ENCODE measurements around the gene IGF2BP2. TPM values are rescaled to one million over a fixed set of nuclear protein-coding genes. Genes with fewer than 3 reads are reported as not detected.
"Not testable (repeated sequence)": the region's sequence is repeated elsewhere in the genome, so short reads cannot be mapped to it uniquely, and the experiment has no call there.

Gene IGF2BP2
- polyA plus RNA-seq (ENCODE audit: insufficient read length in 3 of 3): 100 to 1,000 TPM; 102 to 117 (median 105) TPM
- long read RNA-seq, donor 1, transcript IGF2BP2-202 (16 exons, 3,688 nt): major isoform, 5 of 8 reads
- long read RNA-seq, donor 1, partial matches to known transcripts: 0 of 8 reads
- long read RNA-seq, donor 1, other reads (novel, unspliced or antisense): 0 of 8 reads
- long read RNA-seq, donor 2, partial matches to known transcripts: 6 of 8 reads
- long read RNA-seq, donor 2, other reads (novel, unspliced or antisense): 0 of 8 reads
- long read RNA-seq, donor 3, partial matches to known transcripts: 49 of 56 reads
- long read RNA-seq, donor 3, other reads (novel, unspliced or antisense): 0 of 56 reads
- long read RNA-seq, donor 4, transcript IGF2BP2-202 (16 exons, 3,688 nt): major isoform, 6 of 7 reads
- long read RNA-seq, donor 4, partial matches to known transcripts: 0 of 7 reads
- long read RNA-seq, donor 4, other reads (novel, unspliced or antisense): 0 of 7 reads
- long read RNA-seq, donor 5: 0 reads
- long read RNA-seq, donor 6, transcript IGF2BP2-201 (15 exons, 3,291 nt): major isoform, 5 of 25 reads
- long read RNA-seq, donor 6, partial matches to known transcripts: 12 of 25 reads
- long read RNA-seq, donor 6, other reads (novel, unspliced or antisense): 0 of 25 reads
- long read RNA-seq, donor 7, transcript IGF2BP2-202 (16 exons, 3,688 nt): major isoform, 6 of 9 reads
- long read RNA-seq, donor 7, partial matches to known transcripts: 0 of 9 reads
- long read RNA-seq, donor 7, other reads (novel, unspliced or antisense): 0 of 9 reads
- long read RNA-seq, donor 8, transcript IGF2BP2-201 (15 exons, 3,291 nt): major isoform, 8 of 31 reads
- long read RNA-seq, donor 8, transcript IGF2BP2-202 (16 exons, 3,688 nt): minor isoform, 6 of 31 reads
- long read RNA-seq, donor 8, partial matches to known transcripts: 16 of 31 reads
- long read RNA-seq, donor 8, other reads (novel, unspliced or antisense): 0 of 31 reads
- long read RNA-seq, donor 9, partial matches to known transcripts: 0 of 7 reads
- long read RNA-seq, donor 9, other reads (novel, unspliced or antisense): 0 of 7 reads
- long read RNA-seq, donor 10, partial matches to known transcripts: 6 of 9 reads
- long read RNA-seq, donor 10, other reads (novel, unspliced or antisense): 0 of 9 reads
- long read RNA-seq, donor 11, partial matches to known transcripts: 0 of 6 reads
- long read RNA-seq, donor 11, other reads (novel, unspliced or antisense): 0 of 6 reads
- long read RNA-seq, donor 12, partial matches to known transcripts: 0 of 2 reads
- long read RNA-seq, donor 12, other reads (novel, unspliced or antisense): 0 of 2 reads
- long read RNA-seq, donor 13: 0 reads
- long read RNA-seq, donor 14, partial matches to known transcripts: 0 of 6 reads
- long read RNA-seq, donor 14, other reads (novel, unspliced or antisense): 0 of 6 reads
- long read RNA-seq, donor 15, partial matches to known transcripts: 0 of 3 reads
- long read RNA-seq, donor 15, other reads (novel, unspliced or antisense): 0 of 3 reads
- long read RNA-seq, donor 16, transcript IGF2BP2-201 (15 exons, 3,291 nt): minor isoform, 13 of 59 reads
- long read RNA-seq, donor 16, transcript IGF2BP2-202 (16 exons, 3,688 nt): major isoform, 17 of 59 reads
- long read RNA-seq, donor 16, partial matches to known transcripts: 24 of 59 reads
- long read RNA-seq, donor 16, other reads (novel, unspliced or antisense): 0 of 59 reads

GRCh38 chr3:185825006-185825638 is at the start of gene IGF2BP2:
TSS of gene IGF2BP2 (minus strand) at chr3:185825042. CDS start at chr3:185824960, 82 bp downstream.
- DNase-seq (ENCODE audit: extremely low read depth in 1 of 11, low read depth in 9 of 11, low spot score in 4 of 11): peak in 10 of 11 donors; percentile 47 to 84 (median 75)

- DNase-seq (ENCODE audit: extremely low read depth in 1 of 11, low read depth in 9 of 11, low spot score in 4 of 11): no peak
Observed at GRCh38 chr3:185874119-185874518, 49.3 kb upstream of the IGF2BP2 start.

GRCh38 chr3:185867650-185868049 is 42.8 kb upstream of the IGF2BP2 start:
- no peak for DNase-seq (ENCODE audit: extremely low read depth in 1 of 11, low read depth in 9 of 11, low spot score in 4 of 11)

GRCh38 chr3:185866995-185867394 is 42.2 kb upstream of the IGF2BP2 start:
- no peak for DNase-seq (ENCODE audit: extremely low read depth in 1 of 11, low read depth in 9 of 11, low spot score in 4 of 11)

- DNase-seq (ENCODE audit: extremely low read depth in 1 of 11, low read depth in 9 of 11, low spot score in 4 of 11): no peak
Observed at GRCh38 chr3:185866555-185866954, 41.7 kb upstream of the IGF2BP2 start.

GRCh38 chr3:185865247-185865646 is 40.4 kb upstream of the IGF2BP2 start:
- no peak for DNase-seq (ENCODE audit: extremely low read depth in 1 of 11, low read depth in 9 of 11, low spot score in 4 of 11)

GRCh38 chr3:185864767-185865166 is 39.9 kb upstream of the IGF2BP2 start:
- no peak for DNase-seq (ENCODE audit: extremely low read depth in 1 of 11, low read depth in 9 of 11, low spot score in 4 of 11)

- DNase-seq (ENCODE audit: extremely low read depth in 1 of 11, low read depth in 9 of 11, low spot score in 4 of 11): no peak
Observed at GRCh38 chr3:185862920-185863319, 38.1 kb upstream of the IGF2BP2 start.

GRCh38 chr3:185859294-185859972 is 34.6 kb upstream of the IGF2BP2 start:
- no peak for DNase-seq (ENCODE audit: extremely low read depth in 1 of 11, low read depth in 9 of 11, low spot score in 4 of 11)

GRCh38 chr3:185858502-185859225 is 33.8 kb upstream of the IGF2BP2 start:
- no peak for DNase-seq (ENCODE audit: extremely low read depth in 1 of 11, low read depth in 9 of 11, low spot score in 4 of 11)

GRCh38 chr3:185857208-185857607 is 32.4 kb upstream of the IGF2BP2 start:
- DNase-seq (ENCODE audit: extremely low read depth in 1 of 11, low read depth in 9 of 11, low spot score in 4 of 11): no peak

- DNase-seq (ENCODE audit: extremely low read depth in 1 of 11, low read depth in 9 of 11, low spot score in 4 of 11): no peak
Observed at GRCh38 chr3:185856652-185857051, 31.8 kb upstream of the IGF2BP2 start.

- not testable (repeated sequence) for DNase-seq (ENCODE audit: extremely low read depth in 1 of 11, low read depth in 9 of 11, low spot score in 4 of 11)
Observed at GRCh38 chr3:185853771-185854170, 28.9 kb upstream of the IGF2BP2 start.

GRCh38 chr3:185852635-185853034 is 27.8 kb upstream of the IGF2BP2 start:
- no peak for DNase-seq (ENCODE audit: extremely low read depth in 1 of 11, low read depth in 9 of 11, low spot score in 4 of 11)

GRCh38 chr3:185851959-185852358 is 27.1 kb upstream of the IGF2BP2 start:
- no peak for DNase-seq (ENCODE audit: extremely low read depth in 1 of 11, low read depth in 9 of 11, low spot score in 4 of 11)

- no peak for DNase-seq (ENCODE audit: extremely low read depth in 1 of 11, low read depth in 9 of 11, low spot score in 4 of 11)
Observed at GRCh38 chr3:185851046-185851445, 26.2 kb upstream of the IGF2BP2 start.

- DNase-seq (ENCODE audit: extremely low read depth in 1 of 11, low read depth in 9 of 11, low spot score in 4 of 11): no peak
Observed at GRCh38 chr3:185847506-185847905, 22.7 kb upstream of the IGF2BP2 start.
